Stimulated activated CD4-positive, alpha-beta T cell treated with anti-CD3 and anti-CD28 coated beads, TNF-alpha, amount 100 ng/mL, for 4 hours (primary cell): ENCODE measurements around the gene GRIN2D.

Source experiments
- DNase-seq, 3 experiments: peaks; one replicate each; pipeline ENCODE4 v3.0.0-alpha.2; 2020; ENCODE audit warnings: low read depth in 3 of 3

The GRIN2D gene

GRCh38 chr19:48397263-48398101 lies 4.0 kb downstream of the GRIN2D start:
- DNase-seq: no peak

GRCh38 chr19:48398102-48398374 lies 4.6 kb downstream of the GRIN2D start:
- DNase-seq: no peak

GRCh38 chr19:48398375-48399235 lies 5.1 kb downstream of the GRIN2D start:
- peak; percentile 67 to 68 (median 68) for DNase-seq

GRCh38 chr19:48400018-48400742 lies 6.7 kb downstream of the GRIN2D start:
- DNase-seq: no peak

- DNase-seq: no peak
Observed at GRCh38 chr19:48401287-48401686, 7.8 kb downstream of the GRIN2D start.

GRCh38 chr19:48403606-48404005 lies 10.1 kb downstream of the GRIN2D start:
- no peak for DNase-seq

GRCh38 chr19:48405010-48405659 lies 11.7 kb downstream of the GRIN2D start:
- DNase-seq: no peak

- no peak for DNase-seq
Observed at GRCh38 chr19:48405850-48406249, 12.4 kb downstream of the GRIN2D start.

- no peak for DNase-seq
Observed at GRCh38 chr19:48413879-48414587, 20.6 kb downstream of the GRIN2D start.

GRCh38 chr19:48415395-48415794 lies 21.9 kb downstream of the GRIN2D start:
- DNase-seq: peak in 2 of 3 experiments; percentile 39 to 58

GRCh38 chr19:48415806-48416221 lies 22.3 kb downstream of the GRIN2D start:
- no peak for DNase-seq

GRCh38 chr19:48417421-48417820 lies 24.0 kb downstream of the GRIN2D start:
- DNase-seq: no peak

GRCh38 chr19:48418317-48419064 lies 25.0 kb downstream of the GRIN2D start:
- DNase-seq: no peak

GRCh38 chr19:48419158-48419920 lies 25.9 kb downstream of the GRIN2D start:
- peak in 1 of 3 experiments; percentile 34 for DNase-seq

GRCh38 chr19:48421548-48421947 lies 28.1 kb downstream of the GRIN2D start:
- DNase-seq: no peak

GRCh38 chr19:48424694-48425219 lies 31.3 kb downstream of the GRIN2D start:
- DNase-seq: no peak

GRCh38 chr19:48428670-48429069 lies 35.2 kb downstream of the GRIN2D start:
- DNase-seq: no peak

- DNase-seq: no peak
Observed at GRCh38 chr19:48433337-48433736, 39.9 kb downstream of the GRIN2D start.

- no peak for DNase-seq
Observed at GRCh38 chr19:48436586-48436985, 43.1 kb downstream of the GRIN2D start.
